Upper lobe of left lung (tissue), 4 donors: Measurements from ENCODE around the gene FAM118A.

ENCODE experiments used
- POLR2A ChIP-seq, 4 donors: fragments of 450-650 bp; IDR thresholded peaks; one replicate each; pipeline ENCODE4 v1.5.1; 2016 to 2017; ENCODE audit warnings: antibody characterized with exemption in 4 of 4, mild to moderate bottlenecking in 2 of 4
- POLR2AphosphoS5 ChIP-seq, 2 donors: sonication (generic); formaldehyde crosslinking; IDR thresholded peaks; one replicate each; pipeline ENCODE4 v1.5.1; 2017; ENCODE audit warnings: antibody characterized with exemption in 2 of 2
- TF ChIP-seq, protein P1 (sequence below), 6 experiments: fragments of 450-650 bp in 4 of 6; fragments of 200-600 bp in 2 of 6; sonication (generic) in 2 of 6; IDR thresholded peaks; one replicate each; pipeline ENCODE4 v1.5.1; 2016 to 2019; ENCODE audit warnings: antibody characterized with exemption in 6 of 6

DNA sequence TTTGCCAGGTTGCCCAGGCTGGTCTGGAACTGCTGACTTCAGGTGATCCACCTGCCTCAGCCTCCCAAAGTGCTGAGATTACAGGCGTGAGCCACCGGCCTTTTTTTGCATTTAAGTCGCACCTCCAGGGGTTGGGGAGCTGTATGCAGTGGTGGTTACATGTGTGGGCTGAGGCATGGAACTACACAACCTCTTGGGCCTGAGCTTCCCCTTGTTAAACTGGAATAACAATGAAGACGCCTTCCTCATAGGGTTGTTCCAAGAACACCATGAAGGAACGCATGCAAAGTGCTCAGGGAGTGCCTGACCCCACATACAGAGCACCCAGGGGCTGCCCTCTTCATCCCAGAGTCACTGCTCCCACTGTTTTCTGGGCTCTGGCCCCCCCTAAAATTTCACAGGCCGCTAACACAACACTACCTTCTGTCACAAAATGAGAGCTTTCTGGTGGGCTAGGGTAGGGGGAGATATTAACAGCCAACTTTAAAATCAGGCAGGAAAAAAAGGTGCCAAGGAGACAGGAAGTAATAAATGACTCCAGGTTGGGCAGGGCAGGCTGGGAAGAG, 1.3 kb upstream of the FAM118A start:
- TF ChIP-seq, protein P1, sequence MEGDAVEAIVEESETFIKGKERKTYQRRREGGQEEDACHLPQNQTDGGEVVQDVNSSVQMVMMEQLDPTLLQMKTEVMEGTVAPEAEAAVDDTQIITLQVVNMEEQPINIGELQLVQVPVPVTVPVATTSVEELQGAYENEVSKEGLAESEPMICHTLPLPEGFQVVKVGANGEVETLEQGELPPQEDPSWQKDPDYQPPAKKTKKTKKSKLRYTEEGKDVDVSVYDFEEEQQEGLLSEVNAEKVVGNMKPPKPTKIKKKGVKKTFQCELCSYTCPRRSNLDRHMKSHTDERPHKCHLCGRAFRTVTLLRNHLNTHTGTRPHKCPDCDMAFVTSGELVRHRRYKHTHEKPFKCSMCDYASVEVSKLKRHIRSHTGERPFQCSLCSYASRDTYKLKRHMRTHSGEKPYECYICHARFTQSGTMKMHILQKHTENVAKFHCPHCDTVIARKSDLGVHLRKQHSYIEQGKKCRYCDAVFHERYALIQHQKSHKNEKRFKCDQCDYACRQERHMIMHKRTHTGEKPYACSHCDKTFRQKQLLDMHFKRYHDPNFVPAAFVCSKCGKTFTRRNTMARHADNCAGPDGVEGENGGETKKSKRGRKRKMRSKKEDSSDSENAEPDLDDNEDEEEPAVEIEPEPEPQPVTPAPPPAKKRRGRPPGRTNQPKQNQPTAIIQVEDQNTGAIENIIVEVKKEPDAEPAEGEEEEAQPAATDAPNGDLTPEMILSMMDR (IDR thresholded peaks at IDR 0.05): no peak
- TF ChIP-seq POLR2AphosphoS5 (IDR thresholded peaks at IDR 0.05): no peak
- no peak for TF ChIP-seq POLR2A (IDR thresholded peaks at IDR 0.05)
